ENCODE measurements around the gene RUVBL1.

Gene RUVBL1

DNA sequence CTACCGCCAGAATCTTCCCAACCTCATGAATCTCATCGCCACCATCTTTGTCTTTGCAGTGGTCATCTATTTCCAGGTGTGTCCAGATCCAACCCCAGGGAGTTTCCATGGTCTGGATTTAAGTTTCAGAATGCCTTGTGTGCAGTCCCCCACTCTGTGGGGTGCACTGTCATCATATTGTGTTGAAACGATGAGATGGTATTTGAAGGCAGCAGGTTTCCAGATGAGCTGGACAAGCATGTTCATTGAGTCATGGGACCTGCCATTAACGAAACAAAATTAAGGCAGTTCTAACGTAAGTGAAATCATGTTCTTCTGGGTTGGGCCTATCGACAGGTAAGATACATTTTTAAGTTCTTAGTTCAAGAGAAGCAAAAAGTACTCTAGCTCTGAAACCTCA is 58.6 kb downstream of the RUVBL1 start:
- no peak for DNase-seq

DNA sequence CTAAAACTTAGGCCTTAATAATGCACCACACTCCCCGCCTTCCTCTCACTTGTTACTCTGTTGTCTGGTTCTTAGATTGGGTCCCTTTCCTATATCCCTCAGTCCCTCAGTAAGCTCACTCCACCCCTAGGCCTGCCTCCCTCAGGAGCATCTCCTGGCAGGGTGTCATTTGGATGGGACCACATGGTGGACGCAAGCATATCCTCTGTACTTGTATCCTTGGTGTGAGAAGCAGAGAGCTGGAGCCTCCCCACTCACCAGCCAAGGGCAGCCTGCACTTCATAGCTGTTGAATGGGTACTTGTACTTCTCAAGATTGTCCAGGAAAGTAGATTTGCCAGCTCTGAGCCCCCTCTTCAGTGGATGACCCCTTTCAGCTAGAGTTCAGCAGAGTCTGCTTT is 59.7 kb downstream of the RUVBL1 start:
- DNase-seq: no peak

DNA sequence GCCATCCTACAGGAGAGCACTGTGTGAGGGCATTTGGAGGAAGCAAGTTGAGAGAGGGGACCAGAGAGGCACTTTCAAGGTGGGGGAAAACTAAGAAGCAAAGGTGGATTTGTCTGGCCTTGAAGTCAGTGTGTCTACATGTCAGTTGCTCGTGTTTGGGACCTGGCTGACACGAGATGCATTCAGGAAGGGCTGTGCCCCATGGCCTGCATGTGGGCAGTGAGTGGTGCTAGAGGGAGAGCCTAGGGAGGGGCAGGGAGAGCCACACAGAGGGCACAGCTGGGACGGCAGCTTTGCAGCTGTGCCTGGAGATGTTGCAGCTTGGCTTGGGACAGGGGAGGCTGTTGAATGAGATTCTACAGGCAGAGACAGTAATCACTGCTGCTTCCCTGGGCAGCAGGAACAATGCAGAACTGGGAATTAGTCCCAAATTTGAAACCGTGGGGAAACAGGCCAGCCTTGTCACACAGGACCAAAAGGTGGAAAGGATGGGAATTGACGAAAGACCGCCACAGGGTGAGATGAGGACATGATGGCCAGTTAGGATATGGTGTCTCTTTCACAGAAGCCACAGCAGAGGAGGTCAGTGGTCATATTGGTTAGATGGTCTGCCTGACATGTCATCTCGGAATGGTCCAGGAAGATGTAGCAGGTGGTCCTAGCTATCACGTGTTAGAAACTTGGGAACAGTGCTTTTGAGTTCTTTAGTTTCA is 61.4 kb downstream of the RUVBL1 start:
- no peak for DNase-seq

DNA sequence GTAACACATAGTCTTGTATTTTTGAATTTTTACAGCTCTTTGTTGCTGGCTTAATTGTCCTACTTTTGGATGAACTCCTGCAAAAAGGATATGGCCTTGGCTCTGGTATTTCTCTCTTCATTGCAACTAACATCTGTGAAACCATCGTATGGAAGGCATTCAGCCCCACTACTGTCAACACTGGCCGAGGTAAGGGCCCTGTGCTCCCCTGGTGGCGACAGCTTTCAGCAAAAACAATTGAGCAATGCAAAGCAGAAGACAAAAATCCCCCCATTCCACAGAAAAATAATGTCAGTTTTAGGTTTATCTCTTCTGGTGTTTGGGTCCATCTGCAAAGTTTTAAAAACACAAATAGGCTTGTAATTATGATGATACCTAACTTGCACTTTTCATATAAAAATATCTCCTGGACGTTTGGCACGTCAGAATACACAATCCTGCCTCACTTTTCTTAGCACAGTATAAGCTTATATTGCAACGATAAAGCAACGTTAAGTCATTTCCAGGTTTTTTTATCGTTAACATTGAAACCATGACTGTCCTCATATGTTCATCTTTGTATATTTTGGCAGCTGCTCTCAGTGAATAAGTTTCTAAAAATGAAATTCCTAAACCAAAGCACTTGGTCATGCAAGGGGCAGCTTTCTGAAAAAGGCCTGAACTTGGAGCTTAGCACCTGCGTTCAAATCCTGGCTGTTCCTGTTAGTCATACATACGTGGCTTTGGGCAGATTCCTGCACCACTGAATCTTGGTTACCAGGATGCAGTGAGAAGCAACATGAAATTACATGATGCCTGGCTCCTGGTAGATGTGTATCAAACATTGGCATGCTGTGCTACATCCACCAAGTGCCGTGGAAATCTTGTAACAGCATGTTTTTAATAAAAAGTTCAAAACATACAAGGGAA is 62.9 kb downstream of the RUVBL1 start:
- no peak for DNase-seq

DNA sequence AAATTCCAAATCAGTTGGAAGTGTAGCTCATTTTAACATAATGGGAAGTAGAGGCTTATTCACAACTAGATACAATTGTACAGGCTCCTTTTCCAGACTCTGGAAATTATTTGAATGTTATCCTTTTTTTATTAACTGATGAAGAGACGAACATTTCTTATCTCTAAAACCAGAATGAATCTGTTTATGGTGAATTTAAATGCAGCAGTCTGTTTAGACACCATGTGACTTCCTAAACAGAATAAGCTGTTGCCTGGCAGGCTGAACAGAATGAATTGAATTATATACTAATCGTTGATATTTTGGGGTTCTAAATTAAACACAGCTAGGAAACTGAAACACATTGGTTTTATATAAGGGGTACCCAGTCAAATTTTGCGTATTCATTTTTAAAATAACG is 67.4 kb downstream of the RUVBL1 start:
- no peak for DNase-seq

DNA sequence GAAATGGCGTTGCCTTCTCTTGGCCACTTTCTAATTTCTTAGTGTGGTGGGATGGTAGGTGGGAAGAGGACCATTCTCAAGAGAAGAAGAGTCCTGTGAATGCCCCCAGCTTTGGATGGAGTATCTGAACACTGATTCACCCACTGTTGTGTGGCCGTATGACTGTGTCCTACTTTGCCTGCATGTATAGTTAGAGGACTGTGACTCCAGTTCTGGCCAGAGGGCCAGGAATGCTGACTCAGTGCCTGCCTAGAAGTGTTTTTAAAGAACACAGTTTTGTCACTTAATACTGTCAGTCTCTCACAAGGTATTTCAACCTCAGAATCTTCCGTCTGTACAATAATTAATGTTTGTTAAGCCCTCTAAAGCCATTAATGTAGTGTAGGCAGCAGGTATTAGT is 69.2 kb downstream of the RUVBL1 start:
- DNase-seq: no peak

DNA sequence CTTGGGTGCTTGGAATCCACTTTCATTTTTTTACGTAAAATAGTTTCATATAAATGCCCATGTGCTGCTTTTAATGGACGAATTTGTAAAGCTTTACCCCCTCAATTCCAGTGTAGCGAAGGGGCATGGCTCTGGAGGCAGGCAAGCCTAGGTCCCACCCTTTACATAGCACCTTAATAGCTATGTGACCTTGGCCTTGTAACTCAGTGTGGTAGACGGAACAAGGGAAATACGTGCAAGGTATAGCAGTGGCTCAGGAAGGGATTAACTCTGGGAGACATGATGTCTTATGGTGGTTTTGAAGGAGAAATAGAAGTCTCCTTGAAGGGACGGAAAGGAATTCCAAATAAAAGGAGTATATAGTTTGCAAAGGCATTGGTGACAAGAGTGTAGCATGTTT is 70.0 kb downstream of the RUVBL1 start:
- DNase-seq: no peak

DNA sequence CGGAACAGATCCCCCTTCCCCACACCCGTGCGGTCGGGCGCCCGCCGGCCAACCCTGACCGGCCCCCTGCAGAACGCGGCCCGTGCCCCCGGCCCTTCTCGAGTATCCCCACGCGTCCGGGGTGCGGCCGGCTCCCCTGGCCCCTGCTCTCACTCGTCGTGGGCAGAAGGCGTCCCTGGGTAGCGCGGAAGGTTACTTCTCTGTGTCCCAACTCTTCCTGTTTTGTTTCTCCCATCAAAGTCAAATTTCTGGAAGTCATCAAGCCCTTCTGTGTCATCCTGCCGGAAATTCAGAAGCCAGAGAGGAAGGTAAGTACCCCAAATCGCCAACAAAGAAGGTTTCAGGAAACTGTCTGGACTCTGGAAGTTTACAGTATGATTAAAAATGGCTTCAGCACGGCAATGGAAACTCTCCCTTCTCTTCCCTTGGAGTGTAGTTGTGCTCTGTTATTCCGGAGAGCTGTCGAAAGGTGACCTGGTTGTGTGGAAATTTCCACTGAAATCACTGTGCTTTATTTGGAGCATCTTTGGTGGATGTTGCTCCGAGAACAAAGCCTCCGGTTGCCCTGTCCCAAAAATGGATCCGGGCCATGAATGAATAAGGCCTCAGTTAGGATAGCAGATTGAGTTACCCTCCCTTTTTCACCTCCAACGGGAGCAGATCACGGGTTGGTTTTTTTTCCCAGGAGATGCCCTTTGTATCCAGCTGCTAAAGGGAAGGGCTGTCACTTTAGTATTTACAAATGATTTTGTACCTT is 70.8 kb downstream of the RUVBL1 start:
- peak in 1 of 2 donors; percentile 24 for DNase-seq

DNA sequence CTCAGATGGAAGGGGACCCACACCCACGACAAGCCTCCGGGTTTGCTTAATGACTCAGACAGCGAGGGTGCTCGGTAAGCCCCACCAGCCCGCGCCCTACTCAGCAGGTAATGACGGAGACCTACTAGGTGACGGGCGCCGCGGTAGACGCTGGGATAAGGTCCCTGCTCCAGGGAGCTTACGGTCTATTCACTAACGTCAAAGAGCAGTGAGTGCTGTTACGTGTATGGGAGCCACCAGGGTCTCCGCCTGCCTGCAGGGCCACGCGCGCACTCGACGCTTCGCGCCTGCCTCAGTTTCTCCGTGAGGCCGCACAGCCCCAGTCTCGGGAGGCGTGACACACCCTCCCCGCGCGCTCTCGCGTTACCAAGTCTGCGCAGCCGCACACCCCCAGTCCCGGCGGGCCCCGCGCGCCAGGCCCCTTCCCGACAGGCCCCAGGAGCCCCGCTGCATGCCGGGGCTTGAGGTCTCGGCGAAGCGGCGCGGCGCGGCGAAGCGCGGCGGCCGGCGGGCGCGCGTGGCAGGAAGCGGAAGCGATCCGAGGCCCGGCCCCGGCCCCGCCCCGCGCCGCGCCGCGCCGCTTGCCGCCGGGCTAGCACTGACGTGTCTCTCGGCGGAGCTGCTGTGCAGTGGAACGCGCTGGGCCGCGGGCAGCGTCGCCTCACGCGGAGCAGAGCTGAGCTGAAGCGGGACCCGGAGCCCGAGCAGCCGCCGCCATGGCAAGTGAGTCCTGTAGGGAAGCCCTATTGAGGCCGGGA is 71.6 kb downstream of the RUVBL1 start, which contains the start of gene SEC61A1:
TSS of gene SEC61A1 (plus strand) at position 601 of the 758 bp plus-strand sequence. CDS start at position 717, 116 bp downstream.
- peak; percentile 94 to 95 for DNase-seq

DNA sequence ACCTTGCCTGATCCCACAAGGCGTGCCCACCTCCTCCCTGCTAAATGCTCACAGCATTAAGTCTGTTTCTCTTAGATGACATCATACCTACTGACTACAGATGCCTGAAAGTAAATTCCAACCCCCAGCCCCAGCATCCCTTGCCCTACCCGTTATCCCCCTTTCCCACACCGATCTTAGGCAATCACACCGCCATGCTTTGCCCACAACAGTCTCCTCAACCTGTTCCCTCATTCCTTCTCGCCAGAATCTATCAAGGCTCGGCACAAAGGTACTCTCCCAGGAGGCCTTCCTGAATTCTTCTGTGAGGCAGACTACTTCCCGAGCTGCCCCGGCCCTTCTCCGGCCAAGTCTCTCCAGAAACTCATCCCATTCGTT is 72.2 kb downstream of the RUVBL1 start:
- no peak for DNase-seq

DNA sequence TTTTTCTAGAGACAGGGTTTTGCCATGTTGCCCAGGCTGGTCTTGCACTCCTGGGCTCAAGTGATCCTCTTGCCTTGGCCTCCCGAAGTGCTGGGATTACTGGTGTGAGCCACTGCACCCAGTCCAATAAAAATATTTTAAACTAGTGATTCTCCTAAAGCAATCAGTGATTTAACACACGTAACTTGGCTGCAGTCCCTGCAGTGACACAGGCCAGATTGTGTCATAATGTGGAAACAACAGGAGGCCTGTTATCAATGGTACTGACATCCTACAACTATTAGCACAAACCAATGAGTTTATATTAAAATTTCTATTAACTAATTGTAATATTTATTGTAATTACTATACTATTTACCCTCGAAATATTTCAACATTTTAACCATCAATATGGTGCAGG is 73.0 kb downstream of the RUVBL1 start:
- DNase-seq: no peak

DNA sequence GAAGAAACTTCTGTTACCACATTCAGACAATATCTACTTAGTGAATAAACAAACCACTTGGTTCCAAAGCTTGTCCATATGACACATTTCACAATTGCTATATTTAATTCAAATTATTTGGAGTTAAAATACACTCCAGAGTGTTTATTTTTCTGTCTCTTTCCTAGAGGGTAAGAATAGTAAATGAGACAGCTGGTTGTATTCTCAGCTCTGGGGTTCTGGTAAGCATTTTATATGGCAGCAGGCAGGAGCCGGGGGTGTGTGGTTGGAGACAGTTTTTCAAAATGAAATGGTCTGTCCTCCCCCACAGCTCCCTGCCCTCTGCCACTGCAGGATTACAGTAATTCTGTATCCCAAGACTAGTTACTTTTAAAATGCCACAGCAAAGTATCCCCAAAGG is 82.3 kb downstream of the RUVBL1 start:
- DNase-seq: no peak

DNA sequence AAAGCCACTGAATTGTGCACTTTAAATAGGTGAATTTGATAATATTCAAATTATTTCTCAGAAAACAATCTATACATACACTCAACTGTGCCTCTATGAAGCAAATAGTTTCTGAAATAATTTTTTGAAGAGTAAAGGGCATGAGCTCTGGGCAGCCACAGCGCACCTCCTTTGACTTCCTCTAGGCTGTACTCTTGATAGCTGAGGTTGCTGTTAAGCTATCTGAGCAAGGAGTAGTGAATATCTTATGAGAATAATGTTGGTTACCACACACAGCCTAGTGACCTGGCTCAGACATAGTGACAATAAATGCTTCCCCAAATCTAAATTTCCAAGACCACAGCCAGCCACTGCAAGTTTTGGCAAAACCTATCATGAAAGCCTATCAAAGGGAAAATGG is 83.0 kb downstream of the RUVBL1 start:
- no peak for DNase-seq

DNA sequence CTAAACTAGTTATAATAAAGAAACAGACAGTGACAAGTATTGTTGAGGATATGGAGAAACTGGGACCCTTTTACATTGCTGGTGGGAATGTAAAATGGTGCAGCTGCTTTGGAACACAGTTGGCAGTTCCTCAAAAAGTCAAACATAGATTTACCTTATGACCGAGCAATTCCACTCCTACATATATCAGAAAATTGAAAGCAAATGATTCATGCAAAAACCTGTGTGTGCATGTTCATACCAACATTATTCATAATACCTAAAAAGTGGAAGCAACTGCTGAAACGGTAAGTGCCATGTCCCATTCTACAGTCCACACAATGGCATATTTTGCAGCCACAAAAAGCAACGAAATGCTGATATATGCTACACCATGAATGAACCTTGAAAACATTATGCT is 83.6 kb downstream of the RUVBL1 start:
- no peak for DNase-seq

DNA sequence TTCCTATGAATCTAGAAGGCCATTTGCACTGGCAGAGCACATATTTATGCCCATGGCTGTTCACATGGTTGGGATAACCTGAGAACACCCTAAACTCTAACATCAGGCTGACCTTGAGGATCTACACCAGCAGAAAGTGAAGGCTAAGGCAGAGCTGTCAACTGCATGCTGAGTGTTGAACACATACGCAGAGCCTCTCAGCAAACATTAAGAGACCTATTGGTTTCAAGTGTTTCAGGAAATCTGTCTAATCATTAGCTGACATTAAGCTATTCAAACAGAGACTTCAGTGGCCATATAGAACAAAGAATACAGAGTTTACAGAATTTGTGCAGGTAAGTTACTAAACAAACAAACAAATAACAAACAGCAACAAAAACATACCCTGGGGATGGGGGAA is 87.5 kb downstream of the RUVBL1 start:
- no peak for DNase-seq

DNA sequence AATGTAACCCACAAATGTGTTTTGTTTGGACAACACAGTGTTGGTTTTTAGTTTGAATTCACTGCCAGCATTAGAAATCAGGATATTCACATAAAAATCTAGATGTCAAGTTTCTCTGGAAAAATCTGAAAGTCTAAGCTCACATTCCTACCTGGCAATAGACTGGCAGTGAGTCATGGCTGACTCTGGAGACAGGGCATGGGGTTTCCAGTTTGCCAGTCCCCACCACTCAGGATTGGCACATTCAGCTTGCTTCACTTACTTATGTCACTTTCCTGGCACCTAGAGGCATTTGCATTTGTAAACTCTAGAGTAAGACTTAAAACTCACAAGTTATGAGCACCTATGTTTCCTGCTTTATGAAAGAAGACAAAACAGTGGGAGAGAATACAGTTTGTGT is 90.5 kb downstream of the RUVBL1 start:
- no peak for DNase-seq

All from CD4-positive, alpha-beta T cell treated with Interleukin-4 for 1 hour (primary cell).